Kidney (tissue), 14 donors: ENCODE results near the gene CAVIN1. TPM values are rescaled to one million over a fixed set of nuclear protein-coding genes. Genes with fewer than 3 reads are reported as not detected.
A peak's percentile ranks its signal among the peaks of the same experiment; 100 is the strongest.

ENCODE experiments used
- DNase-seq, 5 donors: peaks; one replicate each; pipeline ENCODE4 v3.0.0-alpha.2; 2013 to 2020
- FAIRE-seq: peaks from 2 replicates; lab custom pipeline; 2012; peaks lifted over from hg19 to GRCh38; lab: Jason Lieb, UNC
- H3K27ac ChIP-seq, 2 donors: one replicate each; pipeline ENCODE4 v1.7.0; 2013; ENCODE audit warnings: low read depth in 2 of 2, low read length in 2 of 2, inconsistent platforms in 1 of 2
- H3K27me3 ChIP-seq: one replicate; pipeline ENCODE4 v1.7.1; 2013; ENCODE audit warnings: low read length, inconsistent platforms; ENCODE audit not compliant: control insufficient read depth, insufficient read depth
- H3K36me3 ChIP-seq, 3 donors: one replicate each; pipeline versions ENCODE4 v1.7.0 to v1.7.1; 2013; ENCODE audit warnings: low read length in 3 of 3, control low read depth in 1 of 3, inconsistent platforms in 1 of 3; ENCODE audit not compliant: insufficient read depth in 3 of 3, control insufficient read depth in 2 of 3
- H3K4me1 ChIP-seq, 3 donors: one replicate each; pipeline versions ENCODE4 v1.7.0 to v1.7.1; 2013; ENCODE audit warnings: low read length in 3 of 3, inconsistent platforms in 1 of 3, low read depth in 1 of 3; ENCODE audit not compliant: control insufficient read depth in 2 of 3, insufficient read depth in 2 of 3
- H3K4me3 ChIP-seq, 3 donors: one replicate each; pipeline versions ENCODE4 v1.7.0 to v1.8.1; 2013; ENCODE audit warnings: low read length in 3 of 3, control low read depth in 1 of 3, inconsistent platforms in 1 of 3
- H3K9ac ChIP-seq, 3 donors: one replicate each; pipeline versions ENCODE4 v1.7.0 to v1.7.1; 2013; ENCODE audit warnings: low read length in 3 of 3, control low read depth in 1 of 3, inconsistent platforms in 1 of 3
- H3K9me3 ChIP-seq, 3 donors: one replicate each; pipeline versions ENCODE4 v1.7.0 to v1.7.1; 2013; ENCODE audit warnings: low read length in 3 of 3, control low read depth in 1 of 3, inconsistent platforms in 1 of 3; ENCODE audit not compliant: control insufficient read depth in 2 of 3, insufficient read depth in 1 of 3
- CTCF ChIP-seq: IDR thresholded peaks from 3 replicates; pipeline ENCODE4 v1.5.1; 2012; ENCODE audit warnings: mild to moderate bottlenecking, moderate library complexity, borderline replicate concordance; ENCODE audit not compliant: insufficient read depth; ENCODE audit errors: extremely low read depth
- intact Hi-C: fragments of 100-400 bp; cut with DNase I; formaldehyde crosslinking; loops from one replicate; pipeline ENCODE4 v1.11.1; 2022
- polyA plus RNA-seq: library from polyadenylated mRNA; stranded (reverse); fragments of 350-450 nt; fragmentation: Illumina TruSeq; extraction: RNeasy Lipid Tissue Mini Kit (QIAGEN cat#74804); gene quantifications from one replicate; pipeline ENCODE4 v1.2.3, GENCODE V29; 2014; ENCODE audit warnings: low read depth, low replicate concordance; ENCODE audit not compliant: insufficient read depth
- total RNA-seq: library from RNA; stranded (reverse); fragmentation: NEBNext Ultra II Directional; extraction: Animal tissue kit (Norgen Biotek cat#: 25700); gene quantifications from one replicate; pipeline ENCODE4 v1.2.1, GENCODE V29; 2021
- donor health status: control.
- donor health status: control.
- donor health status: control.
- donor health status: control.
- donor health status: control.
- donor health status: DM: yes; HTN: yes; CAD: no.
- donor health status: Normal renal cell carcinoma (clear cell type).

The CAVIN1 gene
- total and polyA plus RNA-seq, 2 donors from 2014 or later: 67.1 to 204 TPM

GRCh38 chr17:42428141-42428944 lies 5.3 kb upstream of the CAVIN1 start:
- H3K27ac ChIP-seq: peak overlapping the region in 1 of 2 donors; percentile 32
- no peak overlapping the region for H3K9ac ChIP-seq
- H3K27me3 ChIP-seq: no peaks in the 10 kb centered on the region
- no peaks in the 10 kb centered on the region for H3K9me3 ChIP-seq
- no peaks in the 10 kb centered on the region for H3K36me3 ChIP-seq
- intact Hi-C loops: loop anchor here (10.0 kb wide), 1 partner anchor 86 kb away; no protein-coding TSS in a partner anchor
- TF ChIP-seq CTCF: peak; percentile 78
- H3K4me1 ChIP-seq: peaks cover 0 to 3% (median 3%) of the 10 kb centered on the region in 3 donors
- no peak for FAIRE-seq
- peak in 4 of 5 donors; percentile 55 to 92 (median 78) for DNase-seq
- no peak overlapping the region for H3K4me3 ChIP-seq

- DNase-seq: no peak
- TF ChIP-seq CTCF: no peak
- FAIRE-seq: no peak
- intact Hi-C loops: loop anchor here (10.0 kb wide), 1 partner anchor 90 kb away; no protein-coding TSS in a partner anchor
- H3K4me1 ChIP-seq: peaks cover 0 to 6% (median 3%) of the 10 kb centered on the region in 3 donors
- no peak overlapping the region for H3K27ac ChIP-seq
- no peak overlapping the region for H3K9ac ChIP-seq
- no peak overlapping the region for H3K4me3 ChIP-seq
- H3K9me3 ChIP-seq: no peaks in the 10 kb centered on the region
- H3K27me3 ChIP-seq: peaks cover 2% of the 10 kb centered on the region
- H3K36me3 ChIP-seq: no peaks in the 10 kb centered on the region
These were observed 2.0 kb upstream of the CAVIN1 start for GRCh38 chr17:42424991-42425610.

- intact Hi-C loops: loop anchor here (10.0 kb wide), 1 partner anchor 91 kb away; no protein-coding TSS in a partner anchor
These were observed 710 bp upstream of the CAVIN1 start for GRCh38 chr17:42423766-42424165.

More at GRCh38 chr17:42423766-42424165, 710 bp upstream of the CAVIN1 start:
- H3K9ac ChIP-seq: peak overlapping the region in 1 of 3 donors; percentile 55
- no peak overlapping the region for H3K27ac ChIP-seq
- no peaks in the 10 kb centered on the region for H3K9me3 ChIP-seq
- DNase-seq: no peak
- H3K36me3 ChIP-seq: no peaks in the 10 kb centered on the region
- H3K27me3 ChIP-seq: peaks cover 2% of the 10 kb centered on the region
- peaks cover 0 to 8% (median 3%) of the 10 kb centered on the region in 3 donors for H3K4me1 ChIP-seq
- FAIRE-seq: no peak
- peak overlapping the region in 1 of 3 donors; percentile 82 for H3K4me3 ChIP-seq
- no peak for TF ChIP-seq CTCF
